ENCODE results near the gene TDRKH. TPM values are rescaled to one million over a fixed set of nuclear protein-coding genes. Genes with fewer than 3 reads are reported as not detected.
"Not testable (repeated sequence)": the region's sequence is repeated elsewhere in the genome, so short reads cannot be mapped to it uniquely, and the experiment has no call there.

Gene TDRKH
- total and polyA plus RNA-seq, 5 experiments from 2014 or later, result 14.7 to 23.2 (median 15.9) TPM

DNA sequence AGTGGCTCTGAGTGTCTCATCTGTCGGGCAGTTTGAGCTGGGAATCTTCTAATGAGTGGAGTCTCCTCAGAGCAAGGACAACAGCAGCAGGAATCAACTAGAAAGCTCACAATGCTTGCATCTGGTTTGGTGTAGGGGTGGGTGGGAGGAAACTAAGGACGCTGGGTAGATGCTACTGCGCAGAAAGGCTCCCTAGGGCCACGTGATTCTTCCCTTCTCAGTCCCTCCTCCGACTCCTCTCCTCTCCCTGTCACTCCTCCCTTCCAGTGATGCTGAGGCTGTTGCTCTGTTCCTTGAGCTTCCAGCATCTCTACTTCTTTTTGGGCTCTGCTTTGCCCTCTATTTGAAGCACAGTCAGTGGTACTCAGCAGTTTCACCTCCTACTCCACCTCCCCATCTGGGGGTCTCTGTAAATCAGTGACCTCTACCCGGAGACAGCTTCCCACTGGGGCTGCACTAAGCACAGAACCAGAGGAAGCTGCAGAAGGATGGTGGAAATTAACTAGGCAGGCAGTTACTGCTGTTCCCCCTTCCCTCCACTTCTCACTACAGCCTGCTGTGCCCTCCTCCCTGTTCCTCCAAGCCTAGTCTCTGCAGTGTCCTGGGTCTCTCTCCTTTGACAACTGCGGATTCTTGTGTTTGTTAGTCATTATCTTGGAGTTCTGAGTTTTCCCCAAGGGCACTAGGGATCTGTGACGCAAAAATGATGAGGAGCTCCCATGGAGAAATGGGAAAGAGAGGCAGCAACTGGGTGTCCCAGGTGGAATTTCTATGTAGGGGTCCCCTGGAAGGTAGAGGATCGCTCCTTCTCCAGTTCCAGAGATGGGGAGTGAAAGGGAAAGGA lies 9.1 kb upstream of the TDRKH start:
- no peak for DNase-seq
- peaks cover 8 to 12% (median 12%) of the 10 kb centered on the region in 4 donors for H3K4me1 Mint-ChIP-seq
- H3K27me3 Mint-ChIP-seq, result peaks cover 0 to 6% (median 0%) of the 10 kb centered on the region in 5 donors
- peak overlapping the region in 1 of 10 donors; percentile 23 for H3K27ac Mint-ChIP-seq
- H3K4me3 Mint-ChIP-seq, result no peak overlapping the region
- no peaks in the 10 kb centered on the region for H3K9me3 Mint-ChIP-seq
- POLR2A ChIA-PET, result interaction anchor here (0.6 to 0.7 kb wide), 3 partner anchors 17 to 932 kb away, joined by 3 read pairs; partner anchors contain the start of gene MRPL9
- H3K36me3 Mint-ChIP-seq, result peaks cover 0 to 15% (median 0%) of the 10 kb centered on the region in 3 donors
- no peak for ATAC-seq

DNA sequence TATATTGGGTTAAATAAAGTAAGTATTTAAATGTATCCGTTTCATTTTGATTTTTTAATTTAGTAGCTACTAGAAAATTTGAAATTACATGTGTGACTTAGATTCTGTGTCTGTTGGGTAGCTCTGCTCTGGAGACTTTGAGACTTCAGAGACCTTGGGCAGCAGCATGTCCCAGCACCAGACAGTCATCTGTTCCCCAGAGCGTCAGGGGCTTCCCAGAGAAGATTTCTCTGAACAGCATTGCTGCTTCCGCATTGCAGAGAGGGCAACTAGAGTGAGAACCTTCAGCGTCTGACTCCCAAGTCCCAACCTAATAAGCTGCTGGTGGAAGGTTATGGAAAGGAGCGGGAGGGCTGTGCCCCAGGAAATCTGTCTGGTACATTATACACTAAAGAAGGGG lies 8.3 kb upstream of the TDRKH start:
- DNase-seq, result no peak
- H3K27ac Mint-ChIP-seq, result no peak overlapping the region
- H3K27me3 Mint-ChIP-seq, result peaks cover 0 to 6% (median 0%) of the 10 kb centered on the region in 5 donors
- no peak for ATAC-seq
- peaks cover 8 to 12% (median 12%) of the 10 kb centered on the region in 4 donors for H3K4me1 Mint-ChIP-seq
- POLR2A ChIA-PET, result no interaction called here
- peaks cover 0 to 18% (median 0%) of the 10 kb centered on the region in 3 donors for H3K36me3 Mint-ChIP-seq
- no peak overlapping the region for H3K4me3 Mint-ChIP-seq
- no peaks in the 10 kb centered on the region for H3K9me3 Mint-ChIP-seq

DNA sequence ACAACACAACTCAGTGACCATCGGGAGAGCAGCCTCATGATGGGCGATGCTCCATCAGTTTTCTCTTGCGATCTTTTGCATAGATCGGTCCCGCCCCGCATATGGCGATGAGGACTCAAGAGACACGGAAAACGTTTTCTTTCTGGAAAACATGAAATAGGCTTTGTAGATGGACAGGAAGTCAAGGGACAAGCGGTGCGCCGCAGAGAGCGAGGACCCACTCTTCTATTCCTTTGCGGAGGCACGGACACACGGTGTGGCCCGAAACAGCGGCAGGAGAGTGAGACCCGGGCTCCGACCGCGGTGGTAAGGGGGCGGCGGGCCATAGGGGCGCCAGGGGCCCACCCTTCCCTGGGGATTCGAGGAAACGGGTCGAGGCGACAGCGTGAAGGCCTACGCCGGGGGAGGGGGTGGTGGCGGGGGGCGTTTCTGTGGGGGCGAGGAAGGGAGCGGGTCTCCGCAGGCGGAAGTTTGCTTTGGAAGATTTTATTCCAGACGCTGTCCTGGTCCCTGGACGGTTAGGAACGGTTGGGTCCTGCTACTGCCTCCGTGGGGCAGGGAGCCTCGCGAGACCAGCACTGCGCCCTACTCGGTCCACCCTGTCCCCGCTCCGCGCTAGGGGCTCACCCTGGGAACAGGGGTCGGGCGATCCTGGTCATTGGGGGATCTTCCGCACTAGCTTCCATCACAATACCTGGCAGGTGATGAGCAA lies 796 bp upstream of the TDRKH start:
- peak in 2 of 10 donors; percentile 7 to 9 for DNase-seq
- Mint-ChIP-seq H3K36me3 (peaks cover 0 to 11% (median 0%) of the 10 kb centered on the region in 3 donors), H3K4me1 (peaks cover 8 to 36% (median 31%) of the 10 kb centered on the region in 4 donors), H3K4me3 (peak overlapping the region; percentile 94 to 100 (median 98)), H3K27me3 (peaks cover 0 to 2% (median 0%) of the 10 kb centered on the region in 5 donors), H3K9me3 (no peaks in the 10 kb centered on the region), H3K27ac (peak overlapping the region; percentile 83 to 98 (median 93))
- POLR2A ChIA-PET, result interaction anchor here (0.7 to 2.7 kb wide), 2 partner anchors 28 to 174 kb away, joined by 5 to 23 read pairs; partner anchors contain the start of gene MRPL9
- no peak for ATAC-seq

DNA sequence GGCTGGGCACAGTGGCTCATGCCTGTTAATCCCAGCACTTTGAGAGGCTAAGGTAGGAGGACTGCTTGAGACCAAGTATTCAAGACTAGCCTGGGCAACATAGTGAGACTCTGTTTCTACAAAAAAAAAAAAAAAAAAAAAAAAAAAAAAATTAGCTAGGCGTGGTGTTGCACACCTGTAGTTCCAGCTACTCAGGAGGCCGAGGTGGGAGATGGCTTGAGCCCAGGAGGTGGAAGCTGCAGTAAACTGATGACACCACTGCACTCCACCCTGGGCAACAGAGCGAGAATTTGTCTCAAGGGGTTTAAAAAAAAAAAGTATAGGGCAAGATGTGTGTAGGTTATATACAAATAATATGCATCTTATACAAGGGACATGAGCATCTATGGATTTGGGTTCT lies 2.6 kb downstream of the TDRKH start:
- no peak overlapping the region for H3K27ac Mint-ChIP-seq
- H3K36me3 Mint-ChIP-seq, result no peaks in the 10 kb centered on the region
- H3K4me1 Mint-ChIP-seq, result peaks cover 8 to 36% (median 31%) of the 10 kb centered on the region in 4 donors
- ATAC-seq (no peak), DNase-seq (no peak)
- POLR2A ChIA-PET, result interaction anchor here (1.2 kb wide), 1 partner anchor 10 kb away, joined by 4 read pairs; no protein-coding TSS in a partner anchor
- no peak overlapping the region for H3K4me3 Mint-ChIP-seq
- peaks cover 0 to 2% (median 0%) of the 10 kb centered on the region in 5 donors for H3K27me3 Mint-ChIP-seq
- no peaks in the 10 kb centered on the region for H3K9me3 Mint-ChIP-seq

DNA sequence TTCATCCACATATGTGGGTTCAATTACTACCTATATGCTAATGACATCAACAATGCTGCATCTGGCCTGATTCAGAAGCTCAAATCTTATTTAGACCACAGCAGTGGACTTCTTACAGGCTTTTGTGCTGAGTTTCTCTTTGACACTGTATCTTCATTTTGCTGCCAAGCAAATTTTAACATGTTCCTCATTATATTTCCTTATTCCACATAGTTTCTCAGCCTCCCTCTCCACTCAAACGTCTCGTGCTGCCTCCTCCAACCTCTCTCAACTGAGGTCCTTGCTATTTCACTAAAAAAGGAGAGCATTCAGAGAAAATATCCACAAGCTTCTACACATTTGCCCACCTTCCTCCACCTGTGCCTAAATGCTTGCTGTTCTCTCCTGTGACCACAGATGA lies 6.5 kb downstream of the TDRKH start:
- DNase-seq (no peak), ATAC-seq (no peak)
- H3K4me3 Mint-ChIP-seq, result no peak overlapping the region
- no peaks in the 10 kb centered on the region for H3K9me3 Mint-ChIP-seq
- POLR2A ChIA-PET, result interaction anchor here (0.6 kb wide), 1 partner anchor 11 kb away, joined by 5 read pairs; no protein-coding TSS in a partner anchor
- no peaks in the 10 kb centered on the region for H3K27me3 Mint-ChIP-seq
- peaks cover 0 to 8% (median 3%) of the 10 kb centered on the region in 4 donors for H3K4me1 Mint-ChIP-seq
- peaks cover 5 to 32% (median 13%) of the 10 kb centered on the region in 3 donors for H3K36me3 Mint-ChIP-seq
- no peak overlapping the region for H3K27ac Mint-ChIP-seq

DNA sequence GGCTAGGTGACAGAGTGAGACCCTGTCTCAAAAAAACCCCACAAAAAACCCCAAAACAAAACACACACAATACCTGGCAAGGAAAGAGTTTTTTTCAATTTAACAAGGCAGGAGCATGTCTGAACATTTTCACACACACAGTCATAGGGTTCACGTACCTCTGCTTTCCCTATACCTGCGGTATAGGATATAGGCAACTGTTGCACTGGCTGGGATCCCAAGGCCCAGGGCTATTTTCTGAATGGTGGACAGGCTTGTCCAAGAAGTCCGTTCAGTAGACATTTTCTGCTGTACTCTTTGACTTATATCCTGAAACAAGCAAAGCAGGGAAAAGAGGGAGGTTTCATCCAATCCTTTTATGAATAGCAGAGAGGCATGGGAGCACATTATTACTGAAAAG lies 7.6 kb downstream of the TDRKH start:
- no peaks in the 10 kb centered on the region for H3K9me3 Mint-ChIP-seq
- DNase-seq, result no peak
- no peak overlapping the region for H3K4me3 Mint-ChIP-seq
- POLR2A ChIA-PET, result no interaction called here
- no peak overlapping the region for H3K27ac Mint-ChIP-seq
- H3K36me3 Mint-ChIP-seq, result peaks cover 10 to 43% (median 19%) of the 10 kb centered on the region in 3 donors
- no peaks in the 10 kb centered on the region for H3K27me3 Mint-ChIP-seq
- ATAC-seq, result no peak
- H3K4me1 Mint-ChIP-seq, result peaks cover 0 to 4% (median 0%) of the 10 kb centered on the region in 4 donors

DNA sequence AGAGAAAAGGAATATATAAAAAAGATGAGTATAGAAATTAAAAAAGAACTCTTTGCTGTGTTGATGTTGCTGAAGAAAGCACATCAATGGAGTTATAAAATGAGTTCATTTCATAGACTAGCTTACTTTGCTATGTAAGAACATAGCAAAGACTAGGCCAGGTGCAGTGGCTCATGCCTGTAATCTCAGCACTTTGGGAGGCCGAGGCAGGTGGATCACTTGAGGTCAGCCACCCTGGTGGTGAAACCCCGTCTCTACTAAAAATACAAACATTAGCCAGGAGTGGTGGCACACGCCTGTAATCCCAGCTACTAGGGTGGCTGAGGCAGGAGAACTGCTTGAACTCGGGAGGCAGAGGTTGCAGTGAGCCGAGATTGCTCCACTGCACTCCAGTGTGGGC lies 8.3 kb downstream of the TDRKH start:
- ATAC-seq, H3K27me3 Mint-ChIP-seq, H3K27ac Mint-ChIP-seq, H3K9me3 Mint-ChIP-seq, POLR2A ChIA-PET, H3K4me3 Mint-ChIP-seq, DNase-seq, H3K4me1 Mint-ChIP-seq: not testable (repeated sequence)
- H3K36me3 Mint-ChIP-seq, result peaks cover 10 to 46% (median 19%) of the 10 kb centered on the region in 3 donors

DNA sequence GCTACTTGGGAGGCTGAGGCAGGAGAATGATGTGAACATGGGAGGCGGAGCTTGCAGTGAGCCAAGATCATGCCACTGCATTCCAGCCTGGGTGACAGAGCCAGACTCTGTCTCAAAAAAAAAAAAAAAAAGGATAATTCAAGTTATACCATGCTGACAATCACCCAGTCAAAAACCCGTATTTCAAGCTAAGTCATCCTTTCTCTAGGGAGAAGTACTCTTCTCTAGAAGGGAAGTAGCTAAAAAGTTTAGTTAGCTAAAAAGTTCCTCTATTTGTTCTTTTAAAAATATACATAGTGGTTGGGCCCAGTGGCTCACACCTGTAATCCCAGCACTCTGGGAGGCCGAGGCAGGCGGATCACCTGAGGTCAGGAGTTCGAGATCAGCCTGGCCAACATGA lies 9.6 kb downstream of the TDRKH start:
- H3K9me3 Mint-ChIP-seq, H3K27me3 Mint-ChIP-seq, ATAC-seq, H3K27ac Mint-ChIP-seq, H3K4me1 Mint-ChIP-seq, H3K4me3 Mint-ChIP-seq, POLR2A ChIA-PET, DNase-seq: not testable (repeated sequence)
- H3K36me3 Mint-ChIP-seq, result peaks cover 10 to 59% (median 23%) of the 10 kb centered on the region in 3 donors

DNA sequence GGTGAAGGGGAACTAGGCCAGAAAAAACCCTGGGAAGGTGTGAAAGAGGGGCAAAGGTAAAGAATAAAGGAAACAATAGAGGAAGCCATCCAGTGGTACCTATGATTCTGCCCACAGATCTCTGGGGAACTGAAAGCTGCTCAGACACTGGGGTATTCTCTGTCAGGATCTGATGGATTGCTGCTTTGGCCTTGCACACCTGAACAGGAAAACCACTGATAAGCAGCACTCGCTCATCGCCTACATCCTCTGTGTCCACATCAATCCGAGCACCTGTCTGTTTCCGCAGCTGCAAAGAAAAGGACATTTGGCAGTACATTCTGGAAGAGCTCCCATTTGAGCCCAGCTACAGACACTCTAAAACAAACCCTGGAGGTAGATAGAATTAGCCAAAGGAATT lies 10.4 kb downstream of the TDRKH start:
- POLR2A ChIA-PET, result no interaction called here
- H3K4me3 Mint-ChIP-seq, result no peak overlapping the region
- no peaks in the 10 kb centered on the region for H3K27me3 Mint-ChIP-seq
- no peak for DNase-seq
- no peaks in the 10 kb centered on the region for H3K4me1 Mint-ChIP-seq
- no peak for ATAC-seq
- H3K36me3 Mint-ChIP-seq, result peaks cover 10 to 68% (median 31%) of the 10 kb centered on the region in 3 donors
- H3K9me3 Mint-ChIP-seq, result no peaks in the 10 kb centered on the region
- no peak overlapping the region for H3K27ac Mint-ChIP-seq

DNA sequence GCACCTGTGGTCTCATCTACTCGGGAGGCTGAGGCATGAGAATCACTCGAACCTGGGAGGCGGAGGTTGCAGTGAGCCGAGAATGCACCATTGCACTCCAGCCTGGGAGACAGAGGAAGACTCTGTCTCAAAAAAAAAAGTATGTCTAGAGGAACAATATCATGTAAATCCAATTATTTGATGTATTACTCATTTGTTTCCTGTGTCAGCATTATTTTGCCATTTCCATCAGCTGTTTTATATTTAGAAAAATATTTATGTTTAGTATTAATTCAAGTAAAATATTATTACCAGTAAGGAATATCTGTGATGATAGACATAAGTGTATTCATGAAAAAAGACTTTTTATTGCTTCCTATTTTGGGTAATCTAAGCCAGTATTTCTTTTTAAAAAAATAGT lies 13.0 kb downstream of the TDRKH start:
- no peaks in the 10 kb centered on the region for H3K27me3 Mint-ChIP-seq
- DNase-seq, result no peak
- H3K36me3 Mint-ChIP-seq, result peaks cover 10 to 84% (median 31%) of the 10 kb centered on the region in 3 donors
- POLR2A ChIA-PET, result no interaction called here
- H3K27ac Mint-ChIP-seq, result no peak overlapping the region
- no peaks in the 10 kb centered on the region for H3K4me1 Mint-ChIP-seq
- ATAC-seq, result no peak
- no peaks in the 10 kb centered on the region for H3K9me3 Mint-ChIP-seq
- H3K4me3 Mint-ChIP-seq, result no peak overlapping the region

DNA sequence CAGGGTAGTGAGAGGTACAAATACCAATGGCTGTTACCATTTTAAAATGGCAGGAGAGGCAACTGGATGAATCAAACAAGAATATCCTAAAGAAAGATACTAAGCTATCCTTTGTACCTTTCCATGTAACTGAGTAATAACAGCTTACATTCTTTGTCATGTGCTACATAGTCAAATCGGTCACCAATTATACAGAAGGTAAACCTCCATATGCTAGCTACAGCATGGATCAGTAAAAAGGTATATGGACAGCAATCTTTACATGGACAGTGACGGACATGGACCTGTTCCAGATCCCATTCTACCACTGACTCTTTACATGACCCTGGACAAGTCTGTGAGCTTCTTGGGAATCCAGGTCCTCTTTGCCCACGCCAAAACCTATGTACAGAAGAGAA lies 13.6 kb downstream of the TDRKH start:
- ATAC-seq (no peak), DNase-seq (no peak)
- Mint-ChIP-seq H3K27ac (no peak overlapping the region), H3K27me3 (no peaks in the 10 kb centered on the region), H3K4me3 (no peak overlapping the region), H3K4me1 (no peaks in the 10 kb centered on the region), H3K36me3 (peaks cover 10 to 79% (median 30%) of the 10 kb centered on the region in 3 donors), H3K9me3 (no peaks in the 10 kb centered on the region)
- POLR2A ChIA-PET, result no interaction called here

DNA sequence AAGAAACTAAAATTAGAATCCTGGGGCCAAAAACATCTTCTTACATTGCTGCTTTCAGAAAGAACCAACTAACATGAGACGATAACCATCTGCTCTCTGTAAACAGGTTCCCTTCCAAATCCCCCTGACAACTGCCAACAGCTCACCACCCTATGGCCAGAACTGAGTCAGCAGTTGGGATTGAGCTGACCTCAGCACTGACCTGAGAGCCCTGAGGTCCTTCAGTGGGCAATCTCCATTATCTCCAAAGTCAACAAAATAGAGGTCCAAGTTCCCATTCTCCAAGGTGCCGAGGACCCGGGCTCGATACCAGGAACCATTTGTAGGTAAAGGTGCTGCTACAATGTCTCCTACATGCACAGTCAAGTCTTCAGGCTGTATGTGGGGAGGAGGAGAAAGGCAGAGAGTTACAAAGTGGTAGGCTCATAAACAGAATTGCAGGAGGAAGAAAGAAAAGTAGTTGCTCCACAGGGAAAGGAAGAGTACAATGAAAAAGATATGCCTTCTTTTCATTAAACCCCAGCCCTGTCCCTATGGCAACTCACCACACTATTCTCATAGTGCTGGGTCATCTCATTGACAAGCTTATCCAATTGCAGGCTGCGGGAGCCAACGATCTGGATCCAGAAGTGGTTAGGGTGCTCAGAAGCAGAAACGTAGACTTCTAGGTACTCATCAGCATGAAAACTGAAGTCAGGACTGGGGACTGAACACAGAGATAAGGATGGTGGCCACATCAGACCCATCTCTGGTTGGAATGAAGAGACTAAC lies 14.2 kb downstream of the TDRKH start:
- DNase-seq (no peak), ATAC-seq (no peak)
- Mint-ChIP-seq H3K4me1 (no peaks in the 10 kb centered on the region), H3K27ac (no peak overlapping the region), H3K9me3 (no peaks in the 10 kb centered on the region), H3K4me3 (no peak overlapping the region), H3K36me3 (peaks cover 10 to 74% (median 25%) of the 10 kb centered on the region in 3 donors), H3K27me3 (no peaks in the 10 kb centered on the region)
- POLR2A ChIA-PET, result no interaction called here

All from naive thymus-derived CD8-positive, alpha-beta T cell (primary cell).